ENCODE measurements around the gene SCAMP5.

The SCAMP5 gene

DNA sequence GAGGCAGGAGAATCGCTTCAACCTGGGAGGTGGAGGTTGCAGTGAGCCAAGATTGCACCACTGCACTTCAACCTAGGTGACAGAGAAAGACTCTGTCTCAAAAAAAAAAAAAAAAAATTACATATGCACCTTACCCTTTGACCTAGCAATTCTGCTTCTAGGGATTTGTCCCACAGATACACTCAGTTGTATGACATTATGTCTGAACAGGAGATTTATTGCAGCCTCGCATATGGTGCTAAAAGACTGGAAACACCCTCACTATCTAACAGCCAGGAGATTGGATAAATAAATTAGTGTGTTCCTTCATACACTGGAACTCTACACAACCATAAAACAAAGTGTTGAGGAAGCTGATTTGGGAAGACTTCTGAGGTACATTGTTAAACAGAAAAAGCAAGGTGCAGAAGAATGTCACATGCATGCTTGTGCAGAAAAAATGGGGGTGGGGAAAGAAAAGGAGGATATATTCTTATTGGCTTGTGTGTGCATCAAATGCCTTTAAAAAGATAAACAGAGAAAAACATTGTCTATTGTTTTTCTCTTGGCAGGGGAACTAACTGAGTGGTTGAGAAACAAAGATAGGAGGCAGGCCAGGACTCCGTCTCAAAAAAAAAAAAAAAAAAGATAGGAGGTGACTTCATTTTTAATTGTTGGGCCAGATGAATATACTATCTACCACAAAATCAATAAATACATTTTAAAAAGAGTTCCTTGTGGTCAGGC lies 59.0 kb downstream of the SCAMP5 start:
- Mint-ChIP-seq H3K27me3 (no peaks in the 10 kb centered on the region), H3K4me1 (ENCODE audit: low read depth) (no peaks in the 10 kb centered on the region), H3K9me3 (no peaks in the 10 kb centered on the region), H3K4me3 (no peak overlapping the region), H3K27ac (no peak overlapping the region), H3K36me3 (ENCODE audit: low read depth) (peaks cover 9% of the 10 kb centered on the region)
- no peak for DNase-seq

GRCh38 chr15:75056036-75056435 lies 60.7 kb downstream of the SCAMP5 start:
- H3K9me3 Mint-ChIP-seq, result no peaks in the 10 kb centered on the region
- no peak overlapping the region for H3K27ac Mint-ChIP-seq
- peaks cover 3% of the 10 kb centered on the region for H3K4me1 Mint-ChIP-seq (ENCODE audit: low read depth)

DNA sequence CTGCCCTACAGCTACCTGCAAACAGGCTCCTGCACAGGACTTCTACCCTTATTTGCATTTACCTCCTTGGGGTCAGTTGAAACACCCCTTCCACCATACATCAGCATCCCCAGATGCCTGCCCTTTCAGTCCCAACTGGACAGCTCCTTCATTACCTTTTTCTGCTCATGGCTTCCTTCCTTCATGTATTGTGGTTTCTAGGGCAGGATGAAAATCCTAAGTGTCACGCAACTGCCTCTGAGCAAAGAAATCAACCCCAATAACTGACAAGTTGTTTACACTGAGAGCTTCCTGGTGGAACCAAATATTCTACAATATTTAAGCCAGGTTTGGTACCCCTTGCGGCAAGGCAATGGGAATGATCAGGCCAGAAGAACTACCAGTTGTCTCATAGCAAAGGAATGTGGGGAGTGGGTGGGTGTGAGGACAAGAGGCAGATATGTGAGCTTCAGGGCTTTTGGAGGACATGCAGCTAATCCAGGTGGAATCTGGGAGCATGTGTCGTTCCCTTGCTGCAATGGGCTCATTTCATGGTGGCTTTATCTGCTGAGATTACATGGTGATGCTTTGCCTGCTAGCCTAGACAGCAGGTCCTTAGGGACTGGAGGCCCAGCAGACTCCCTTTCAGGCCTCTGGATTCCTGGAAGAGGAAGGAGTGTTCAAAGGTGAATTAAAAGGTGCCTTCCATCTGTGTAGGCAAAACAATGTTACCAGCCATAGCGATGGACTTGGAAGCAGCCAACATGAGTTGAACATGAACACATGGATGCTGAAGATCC lies 63.0 kb downstream of the SCAMP5 start:
- Mint-ChIP-seq H3K4me1 (ENCODE audit: low read depth) (peaks cover 8% of the 10 kb centered on the region), H3K36me3 (ENCODE audit: low read depth) (peaks cover 2% of the 10 kb centered on the region), H3K27ac (no peak overlapping the region), H3K4me3 (no peak overlapping the region), H3K27me3 (no peaks in the 10 kb centered on the region), H3K9me3 (no peaks in the 10 kb centered on the region)
- DNase-seq, result no peak

More at GRCh38 chr15:75056036-75056435, 60.7 kb downstream of the SCAMP5 start:
- H3K4me3 Mint-ChIP-seq, result no peak overlapping the region
- DNase-seq, result no peak
- no peaks in the 10 kb centered on the region for H3K27me3 Mint-ChIP-seq
- peaks cover 3% of the 10 kb centered on the region for H3K36me3 Mint-ChIP-seq (ENCODE audit: low read depth)

GRCh38 chr15:75059607-75060006 lies 64.2 kb downstream of the SCAMP5 start:
- DNase-seq, result no peak
- H3K27ac Mint-ChIP-seq, result no peak overlapping the region
- H3K9me3 Mint-ChIP-seq, result no peaks in the 10 kb centered on the region

DNA sequence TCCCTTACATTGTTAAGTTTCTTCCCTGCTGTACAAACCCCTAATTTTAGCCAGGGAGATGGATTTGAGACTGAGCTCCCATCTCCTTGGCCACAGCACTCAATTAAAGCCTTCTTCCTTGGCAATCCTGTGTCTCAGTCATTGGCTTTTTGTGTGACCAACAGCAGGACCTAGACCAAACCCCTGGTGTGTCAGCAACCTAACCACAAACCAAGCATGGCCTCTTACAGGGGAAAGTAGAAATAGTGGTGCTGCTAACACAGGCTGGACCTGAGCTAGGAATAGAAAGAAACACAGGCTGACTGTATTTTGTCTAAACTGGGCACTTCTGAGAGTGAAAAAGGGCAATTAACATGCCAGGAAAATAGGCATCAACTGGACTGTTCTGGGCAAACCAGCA lies 65.9 kb downstream of the SCAMP5 start:
- Mint-ChIP-seq H3K27me3 (no peaks in the 10 kb centered on the region), H3K36me3 (ENCODE audit: low read depth) (peaks cover 2% of the 10 kb centered on the region), H3K4me3 (no peak overlapping the region), H3K27ac (no peak overlapping the region), H3K4me1 (ENCODE audit: low read depth) (peaks cover 22% of the 10 kb centered on the region), H3K9me3 (no peaks in the 10 kb centered on the region)
- DNase-seq, result no peak

More at GRCh38 chr15:75059607-75060006, 64.2 kb downstream of the SCAMP5 start:
- H3K4me3 Mint-ChIP-seq, result no peak overlapping the region
- H3K36me3 Mint-ChIP-seq (ENCODE audit: low read depth), result peaks cover 2% of the 10 kb centered on the region
- H3K27me3 Mint-ChIP-seq, result no peaks in the 10 kb centered on the region
- peaks cover 8% of the 10 kb centered on the region for H3K4me1 Mint-ChIP-seq (ENCODE audit: low read depth)

DNA sequence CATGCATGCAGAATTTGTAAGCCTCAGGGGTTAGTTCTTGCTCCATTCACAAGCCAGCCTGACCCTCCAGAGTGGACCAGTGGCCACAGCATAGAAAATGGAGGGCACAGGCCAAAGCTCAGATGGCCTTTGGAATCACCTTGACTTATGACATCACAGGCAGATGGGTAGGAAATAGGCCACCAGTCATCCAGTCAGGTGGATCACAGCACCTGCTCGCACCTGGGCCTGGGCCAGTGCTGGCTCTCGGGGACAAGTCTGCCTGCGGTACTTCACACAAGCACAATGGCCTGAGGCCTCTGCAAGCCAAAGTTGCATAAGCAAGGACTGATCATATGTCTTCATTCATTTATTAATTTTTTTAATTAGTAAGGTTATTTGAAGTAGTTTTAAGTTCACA lies 67.3 kb downstream of the SCAMP5 start:
- Mint-ChIP-seq H3K9me3 (no peaks in the 10 kb centered on the region), H3K36me3 (ENCODE audit: low read depth) (peaks cover 2% of the 10 kb centered on the region), H3K4me1 (ENCODE audit: low read depth) (peaks cover 36% of the 10 kb centered on the region), H3K4me3 (no peak overlapping the region), H3K27me3 (no peaks in the 10 kb centered on the region), H3K27ac (no peak overlapping the region)
- DNase-seq, result no peak

GRCh38 chr15:75063338-75063737 lies 68.0 kb downstream of the SCAMP5 start:
- Mint-ChIP-seq H3K4me1 (ENCODE audit: low read depth) (peaks cover 38% of the 10 kb centered on the region), H3K27ac (no peak overlapping the region), H3K27me3 (peaks cover 2% of the 10 kb centered on the region), H3K36me3 (ENCODE audit: low read depth) (peaks cover 2% of the 10 kb centered on the region), H3K9me3 (no peaks in the 10 kb centered on the region), H3K4me3 (no peak overlapping the region)
- DNase-seq, result no peak

- H3K4me1 Mint-ChIP-seq (ENCODE audit: low read depth), result peaks cover 40% of the 10 kb centered on the region
- no peak overlapping the region for H3K27ac Mint-ChIP-seq
- no peak overlapping the region for H3K4me3 Mint-ChIP-seq
- H3K27me3 Mint-ChIP-seq, result peaks cover 5% of the 10 kb centered on the region
- no peaks in the 10 kb centered on the region for H3K9me3 Mint-ChIP-seq
- no peak for DNase-seq
- H3K36me3 Mint-ChIP-seq (ENCODE audit: low read depth), result peaks cover 2% of the 10 kb centered on the region
These were observed 68.5 kb downstream of the SCAMP5 start for GRCh38 chr15:75063889-75064288.

DNA sequence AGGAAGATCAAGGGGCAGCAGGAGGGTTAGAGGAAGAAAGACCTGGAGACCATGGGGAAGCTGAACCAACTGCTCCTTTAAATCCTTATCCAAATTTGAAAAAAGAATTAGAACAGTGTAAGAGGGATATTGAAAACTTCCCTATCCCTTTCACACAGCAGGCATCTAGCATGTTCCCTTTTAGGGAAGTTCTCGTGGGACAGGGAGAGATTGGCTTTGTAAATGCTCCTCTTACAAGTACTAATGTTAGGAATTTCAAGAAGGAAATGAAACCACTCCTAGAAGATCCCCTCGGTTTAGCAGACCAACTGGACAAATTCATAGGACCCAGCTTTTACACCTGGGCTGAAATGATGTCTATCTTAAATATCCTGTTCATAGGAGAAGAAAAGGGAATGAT lies 69.5 kb downstream of the SCAMP5 start:
- Mint-ChIP-seq H3K27me3 (peaks cover 7% of the 10 kb centered on the region), H3K4me1 (ENCODE audit: low read depth) (peaks cover 46% of the 10 kb centered on the region), H3K9me3 (no peaks in the 10 kb centered on the region), H3K4me3 (no peak overlapping the region), H3K27ac (no peak overlapping the region), H3K36me3 (ENCODE audit: low read depth) (no peaks in the 10 kb centered on the region)
- DNase-seq, result no peak

GRCh38 chr15:75065467-75065850 lies 70.1 kb downstream of the SCAMP5 start:
- Mint-ChIP-seq H3K4me1 (ENCODE audit: low read depth) (peaks cover 46% of the 10 kb centered on the region), H3K4me3 (no peak overlapping the region)
- no peak for DNase-seq

GRCh38 chr15:75065851-75066509 lies 70.6 kb downstream of the SCAMP5 start:
- H3K27ac Mint-ChIP-seq, result no peak overlapping the region

More at GRCh38 chr15:75065467-75065850, 70.1 kb downstream of the SCAMP5 start:
- peaks cover 10% of the 10 kb centered on the region for H3K27me3 Mint-ChIP-seq
- H3K27ac Mint-ChIP-seq, result no peak overlapping the region
- H3K36me3 Mint-ChIP-seq (ENCODE audit: low read depth), result no peaks in the 10 kb centered on the region
- H3K9me3 Mint-ChIP-seq, result no peaks in the 10 kb centered on the region

GRCh38 chr15:75067123-75067830 lies 71.9 kb downstream of the SCAMP5 start:
- Mint-ChIP-seq H3K4me3 (peak overlapping the region; percentile 10), H3K9me3 (no peaks in the 10 kb centered on the region), H3K4me1 (ENCODE audit: low read depth) (peaks cover 38% of the 10 kb centered on the region), H3K27ac (peak overlapping the region; percentile 53), H3K36me3 (ENCODE audit: low read depth) (no peaks in the 10 kb centered on the region), H3K27me3 (peaks cover 22% of the 10 kb centered on the region)
- no peak for DNase-seq

More at GRCh38 chr15:75065851-75066509, 70.6 kb downstream of the SCAMP5 start:
- H3K9me3 Mint-ChIP-seq, result no peaks in the 10 kb centered on the region
- no peaks in the 10 kb centered on the region for H3K36me3 Mint-ChIP-seq (ENCODE audit: low read depth)
- DNase-seq, result no peak
- peaks cover 14% of the 10 kb centered on the region for H3K27me3 Mint-ChIP-seq
- H3K4me3 Mint-ChIP-seq, result no peak overlapping the region
- H3K4me1 Mint-ChIP-seq (ENCODE audit: low read depth), result peaks cover 44% of the 10 kb centered on the region

- Mint-ChIP-seq H3K27ac (no peak overlapping the region), H3K4me1 (ENCODE audit: low read depth) (peaks cover 38% of the 10 kb centered on the region), H3K27me3 (peaks cover 27% of the 10 kb centered on the region), H3K36me3 (ENCODE audit: low read depth) (no peaks in the 10 kb centered on the region), H3K9me3 (no peaks in the 10 kb centered on the region), H3K4me3 (no peak overlapping the region)
- no peak for DNase-seq
These were observed 73.4 kb downstream of the SCAMP5 start for GRCh38 chr15:75068748-75069147.

DNA sequence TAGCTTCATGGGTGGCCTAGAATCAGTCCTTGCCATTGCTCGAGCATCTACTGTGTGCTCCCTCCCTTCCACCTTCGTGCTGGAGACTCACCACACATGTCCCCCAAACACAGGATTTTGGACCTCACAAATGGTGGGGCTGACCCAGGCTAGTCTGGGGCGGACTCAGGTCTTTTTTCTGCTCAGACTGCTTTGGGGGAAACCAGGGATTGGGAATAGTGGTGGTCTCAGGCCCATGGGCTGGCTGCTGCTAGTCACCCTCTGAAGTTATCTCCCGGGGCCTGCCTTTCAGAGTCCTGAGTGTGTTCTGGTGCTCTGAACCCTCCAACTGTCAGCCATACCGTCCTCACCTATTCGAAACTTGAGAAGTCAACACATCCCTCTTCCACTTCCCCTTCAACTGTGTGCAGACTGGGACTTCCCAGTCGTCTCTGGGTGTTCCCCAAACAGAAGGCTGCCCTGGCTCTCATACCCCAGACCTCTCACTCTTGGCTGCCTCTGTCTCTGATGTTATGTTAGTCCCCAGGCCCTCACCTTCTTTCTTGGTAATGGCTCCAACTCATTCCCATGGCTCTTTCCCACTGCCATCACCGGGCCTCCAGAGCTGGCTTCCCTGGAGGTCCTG lies 74.0 kb downstream of the SCAMP5 start:
- H3K27me3 Mint-ChIP-seq, result peaks cover 27% of the 10 kb centered on the region
- no peak for DNase-seq
- H3K27ac Mint-ChIP-seq, result no peak overlapping the region
- peaks cover 38% of the 10 kb centered on the region for H3K4me1 Mint-ChIP-seq (ENCODE audit: low read depth)
- H3K36me3 Mint-ChIP-seq (ENCODE audit: low read depth), result no peaks in the 10 kb centered on the region
- H3K4me3 Mint-ChIP-seq, result no peak overlapping the region
- no peaks in the 10 kb centered on the region for H3K9me3 Mint-ChIP-seq

Data from activated T-cell treated with anti-CD3 and anti-CD28 coated beads, Interleukin-2, amount 50 U/mL, for 24 hours (primary cell).